Peyer's patch (tissue), 4 donors: ENCODE results near the gene METTL1. TPM values are rescaled to one million over a fixed set of nuclear protein-coding genes. Genes with fewer than 3 reads are reported as not detected.
A peak's percentile ranks its signal among the peaks of the same experiment; 100 is the strongest.

Source experiments
- DNase-seq, 3 donors: peaks; one replicate each; pipeline ENCODE4 v3.0.0-alpha.2; 2017 to 2019
- H3K27ac ChIP-seq, 4 donors: fragments of 200-600 bp; sonication (generic); one replicate each; pipeline ENCODE4 v1.5.1; 2016 to 2019
- H3K27me3 ChIP-seq, 2 donors: fragments of 200-600 bp; sonication (generic); one replicate each; pipeline ENCODE4 v1.5.1; 2019
- H3K36me3 ChIP-seq, 3 donors: fragments of 200-600 bp; sonication (generic); one replicate each; pipeline ENCODE4 v1.5.1; 2016 to 2019
- H3K4me1 ChIP-seq, 4 donors: fragments of 200-600 bp; sonication (generic); one replicate each; pipeline ENCODE4 v1.5.1; 2016 to 2019
- H3K4me3 ChIP-seq, 4 donors: fragments of 200-600 bp; sonication (generic); 1 replicate in 3 of 4; 2 replicates in 1 of 4; pipeline ENCODE4 v1.5.1; 2016 to 2019; ENCODE audit warnings: mild to moderate bottlenecking in 1 of 4
- H3K9me3 ChIP-seq, 4 donors: fragments of 200-600 bp; sonication (generic); one replicate each; pipeline ENCODE4 v1.5.1; 2016 to 2019; ENCODE audit warnings: mild to moderate bottlenecking in 1 of 4
- POLR2A ChIP-seq, 2 donors: fragments of 450-650 bp; IDR thresholded peaks; one replicate each; pipeline ENCODE4 v1.5.1; 2017; ENCODE audit warnings: antibody characterized with exemption in 2 of 2, mild to moderate bottlenecking in 2 of 2, moderate library complexity in 2 of 2
- total RNA-seq, 4 donors: library from RNA; depleted of rRNA; stranded (reverse); fragments of >200 nt; gene quantifications; one replicate each; pipeline ENCODE4 v1.1.0, GENCODE V29; 2016
- TF ChIP-seq, protein P1 (sequence below), 6 experiments: fragments of 450-650 bp in 4 of 6; fragments of 200-600 bp in 2 of 6; sonication (generic) in 1 of 6; IDR thresholded peaks; one replicate each; pipeline ENCODE4 v1.5.1; 2017 to 2019; ENCODE audit warnings: antibody characterized with exemption in 6 of 6, mild to moderate bottlenecking in 3 of 6, moderate library complexity in 1 of 6

METTL1 gene
- total RNA-seq, 4 donors from 2014 or later = 1.2 to 26.4 (median 8.0) TPM

DNA sequence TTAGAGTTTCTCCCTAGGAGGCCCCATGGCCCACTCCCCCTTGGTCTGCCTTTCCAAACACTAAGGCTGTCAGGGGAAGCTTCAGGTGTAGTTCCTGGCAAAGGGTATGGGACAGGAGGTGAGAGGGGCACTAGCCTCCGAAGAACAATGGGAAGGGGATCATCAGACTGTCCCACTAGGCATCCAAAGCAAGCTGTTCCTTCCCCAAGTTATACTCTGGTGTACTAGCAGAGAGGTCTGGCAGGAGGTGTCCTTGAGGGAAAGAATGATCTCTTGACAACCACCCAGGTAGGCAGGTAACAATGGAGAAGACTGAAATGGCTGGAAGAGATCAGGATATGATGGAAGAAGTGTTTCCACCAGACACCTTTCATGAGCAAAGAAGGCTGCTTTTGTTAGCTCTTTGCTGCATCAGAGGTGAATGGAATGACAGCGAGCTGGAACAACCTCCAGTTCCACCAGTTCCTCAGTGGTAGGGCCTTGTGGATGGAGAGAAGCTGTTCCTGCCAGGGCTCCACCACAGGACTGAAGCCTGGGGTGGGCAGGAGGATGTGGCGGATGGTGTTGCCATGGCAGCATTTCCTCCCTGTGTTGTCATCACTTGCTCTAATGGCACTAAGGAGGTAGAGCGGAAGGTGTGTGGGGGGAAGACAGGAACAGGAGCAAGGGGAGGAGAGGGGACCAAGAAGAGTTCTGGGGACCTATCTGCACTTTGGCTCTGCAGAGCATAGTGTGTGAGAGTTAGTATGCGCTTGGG, 31.1 kb downstream of the METTL1 start:
- peaks cover 0 to 37% of the 10 kb centered on the region in 2 donors for H3K27me3 ChIP-seq

DNA sequence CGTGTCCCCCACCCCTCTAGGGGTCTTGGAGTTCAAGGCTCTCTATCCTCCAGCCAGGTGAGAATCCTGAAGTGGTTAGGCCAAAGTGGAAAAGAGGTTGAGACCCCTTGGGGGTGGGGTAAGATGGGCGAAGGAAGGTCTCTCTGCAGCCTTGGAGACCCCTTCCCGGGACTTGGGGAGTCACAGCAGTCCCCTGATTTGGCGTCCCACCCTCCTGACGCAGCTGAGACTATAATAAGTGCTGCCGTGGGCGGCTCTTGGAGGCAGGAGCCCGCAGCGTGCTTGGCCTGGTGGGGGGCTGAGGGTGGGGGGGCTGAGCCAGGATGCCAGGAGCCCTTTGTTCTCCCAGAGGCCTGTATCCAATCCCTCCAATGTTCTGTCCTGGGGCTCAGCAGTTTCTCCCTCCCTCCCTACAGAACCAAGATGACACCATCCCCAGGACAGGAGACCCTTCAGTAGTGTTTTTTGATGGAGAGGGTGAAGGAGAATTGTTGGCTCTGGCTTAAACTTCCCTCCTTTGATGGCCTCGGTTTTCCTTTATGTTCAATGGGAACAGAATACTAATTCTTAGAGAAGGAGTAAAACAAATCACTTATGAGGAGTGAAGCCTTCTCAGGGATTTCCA, 31.9 kb downstream of the METTL1 start:
- peaks cover 0 to 44% of the 10 kb centered on the region in 2 donors for H3K27me3 ChIP-seq
- no peaks in the 10 kb centered on the region for H3K9me3 ChIP-seq
- no peak overlapping the region for H3K4me3 ChIP-seq
- no peak for TF ChIP-seq POLR2A (IDR thresholded peaks at IDR 0.05)
- TF ChIP-seq, protein P1, sequence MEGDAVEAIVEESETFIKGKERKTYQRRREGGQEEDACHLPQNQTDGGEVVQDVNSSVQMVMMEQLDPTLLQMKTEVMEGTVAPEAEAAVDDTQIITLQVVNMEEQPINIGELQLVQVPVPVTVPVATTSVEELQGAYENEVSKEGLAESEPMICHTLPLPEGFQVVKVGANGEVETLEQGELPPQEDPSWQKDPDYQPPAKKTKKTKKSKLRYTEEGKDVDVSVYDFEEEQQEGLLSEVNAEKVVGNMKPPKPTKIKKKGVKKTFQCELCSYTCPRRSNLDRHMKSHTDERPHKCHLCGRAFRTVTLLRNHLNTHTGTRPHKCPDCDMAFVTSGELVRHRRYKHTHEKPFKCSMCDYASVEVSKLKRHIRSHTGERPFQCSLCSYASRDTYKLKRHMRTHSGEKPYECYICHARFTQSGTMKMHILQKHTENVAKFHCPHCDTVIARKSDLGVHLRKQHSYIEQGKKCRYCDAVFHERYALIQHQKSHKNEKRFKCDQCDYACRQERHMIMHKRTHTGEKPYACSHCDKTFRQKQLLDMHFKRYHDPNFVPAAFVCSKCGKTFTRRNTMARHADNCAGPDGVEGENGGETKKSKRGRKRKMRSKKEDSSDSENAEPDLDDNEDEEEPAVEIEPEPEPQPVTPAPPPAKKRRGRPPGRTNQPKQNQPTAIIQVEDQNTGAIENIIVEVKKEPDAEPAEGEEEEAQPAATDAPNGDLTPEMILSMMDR (IDR thresholded peaks at IDR 0.05) = no peak
- H3K4me1 ChIP-seq = peaks cover 0 to 32% (median 20%) of the 10 kb centered on the region in 4 donors
- H3K36me3 ChIP-seq = no peaks in the 10 kb centered on the region
- no peak overlapping the region for H3K27ac ChIP-seq
- no peak for DNase-seq

More for the DNA sequence above, 31.1 kb downstream of the METTL1 start:
- H3K4me3 ChIP-seq = peak overlapping the region; percentile 33 to 45 (median 38)
- no peaks in the 10 kb centered on the region for H3K36me3 ChIP-seq
- DNase-seq = peak in 2 of 3 donors; percentile 88 to 91
- peak overlapping the region in 2 of 4 donors; percentile 78 to 80 for H3K27ac ChIP-seq
- peaks cover 0 to 34% (median 20%) of the 10 kb centered on the region in 4 donors for H3K4me1 ChIP-seq
- H3K9me3 ChIP-seq = no peaks in the 10 kb centered on the region
- TF ChIP-seq POLR2A (IDR thresholded peaks at IDR 0.05) = no peak

DNA sequence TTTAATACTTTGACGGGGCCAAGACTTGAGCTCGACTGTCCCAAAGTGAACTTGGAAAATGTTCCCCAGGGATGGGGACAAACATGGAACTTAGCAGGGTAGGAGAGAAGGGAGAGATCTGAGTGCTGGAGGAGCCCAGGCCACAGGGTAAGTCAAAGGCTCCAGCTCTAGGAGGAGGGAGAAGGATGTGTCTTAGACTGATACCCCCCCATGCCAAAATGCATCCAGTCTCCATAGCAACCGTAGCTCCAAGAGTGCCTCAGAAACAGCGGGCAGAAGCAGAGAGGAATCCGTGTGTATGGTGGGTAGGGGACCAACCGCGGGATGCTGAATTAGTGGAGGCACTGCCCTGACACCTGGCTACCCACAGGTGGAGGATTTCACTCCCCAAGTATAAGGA, 32.5 kb downstream of the METTL1 start:
- no peaks in the 10 kb centered on the region for H3K9me3 ChIP-seq
- DNase-seq = no peak
- TF ChIP-seq, protein P1 (IDR thresholded peaks at IDR 0.05) = no peak
- no peak for TF ChIP-seq POLR2A (IDR thresholded peaks at IDR 0.05)
- no peak overlapping the region for H3K4me3 ChIP-seq
- no peak overlapping the region for H3K27ac ChIP-seq
- peaks cover 0 to 50% of the 10 kb centered on the region in 2 donors for H3K27me3 ChIP-seq
- H3K36me3 ChIP-seq = no peaks in the 10 kb centered on the region
- peaks cover 0 to 32% (median 20%) of the 10 kb centered on the region in 4 donors for H3K4me1 ChIP-seq

DNA sequence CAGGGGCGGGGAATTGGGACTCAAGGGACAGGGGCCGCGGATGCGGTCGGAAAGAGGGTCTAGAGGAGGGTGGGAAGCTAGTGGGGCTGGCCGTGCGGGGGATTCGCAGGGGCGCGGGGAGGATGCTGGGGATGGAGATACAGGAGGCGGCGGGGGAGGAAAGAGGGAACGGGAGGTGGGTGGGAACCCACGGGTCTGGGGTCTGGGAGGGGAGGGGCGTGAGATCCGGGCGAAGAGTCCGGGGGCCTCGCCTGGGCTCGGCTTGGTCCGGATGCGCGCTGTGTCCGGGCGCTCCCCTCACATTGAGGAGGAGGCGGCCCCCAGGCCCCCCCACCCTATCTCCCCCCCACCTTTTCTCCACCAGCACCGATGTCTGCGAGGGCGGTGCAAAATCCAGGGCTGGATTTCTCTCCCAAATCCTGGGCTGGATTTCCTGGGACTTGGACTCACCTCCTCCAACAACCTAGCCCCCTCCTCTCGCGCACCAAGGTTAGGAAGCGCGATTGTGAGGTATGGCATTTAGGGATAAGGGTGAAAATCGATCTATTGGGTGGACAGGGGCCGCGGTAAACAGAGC, 33.2 kb downstream of the METTL1 start, which contains the start of gene AGAP2:
TSS of gene AGAP2 (minus strand) at position 82 of the 577 bp plus-strand sequence. CDS start 496 bp downstream, outside the sequence.
- Histone ChIP-seq H3K27me3 (peaks cover 0 to 50% of the 10 kb centered on the region in 2 donors), H3K36me3 (no peaks in the 10 kb centered on the region), H3K27ac (no peak within 1 kb of the TSS), H3K4me3 (peak within 1 kb of the TSS in 3 of 4 donors; percentile 12 to 36 (median 34)), H3K9me3 (no peaks in the 10 kb centered on the region), H3K4me1 (peaks cover 0 to 32% (median 20%) of the 10 kb centered on the region in 4 donors)
- TF ChIP-seq POLR2A (IDR thresholded peaks at IDR 0.05) = no peak
- TF ChIP-seq, protein P1 (IDR thresholded peaks at IDR 0.05) = no peak
- no peak for DNase-seq

DNA sequence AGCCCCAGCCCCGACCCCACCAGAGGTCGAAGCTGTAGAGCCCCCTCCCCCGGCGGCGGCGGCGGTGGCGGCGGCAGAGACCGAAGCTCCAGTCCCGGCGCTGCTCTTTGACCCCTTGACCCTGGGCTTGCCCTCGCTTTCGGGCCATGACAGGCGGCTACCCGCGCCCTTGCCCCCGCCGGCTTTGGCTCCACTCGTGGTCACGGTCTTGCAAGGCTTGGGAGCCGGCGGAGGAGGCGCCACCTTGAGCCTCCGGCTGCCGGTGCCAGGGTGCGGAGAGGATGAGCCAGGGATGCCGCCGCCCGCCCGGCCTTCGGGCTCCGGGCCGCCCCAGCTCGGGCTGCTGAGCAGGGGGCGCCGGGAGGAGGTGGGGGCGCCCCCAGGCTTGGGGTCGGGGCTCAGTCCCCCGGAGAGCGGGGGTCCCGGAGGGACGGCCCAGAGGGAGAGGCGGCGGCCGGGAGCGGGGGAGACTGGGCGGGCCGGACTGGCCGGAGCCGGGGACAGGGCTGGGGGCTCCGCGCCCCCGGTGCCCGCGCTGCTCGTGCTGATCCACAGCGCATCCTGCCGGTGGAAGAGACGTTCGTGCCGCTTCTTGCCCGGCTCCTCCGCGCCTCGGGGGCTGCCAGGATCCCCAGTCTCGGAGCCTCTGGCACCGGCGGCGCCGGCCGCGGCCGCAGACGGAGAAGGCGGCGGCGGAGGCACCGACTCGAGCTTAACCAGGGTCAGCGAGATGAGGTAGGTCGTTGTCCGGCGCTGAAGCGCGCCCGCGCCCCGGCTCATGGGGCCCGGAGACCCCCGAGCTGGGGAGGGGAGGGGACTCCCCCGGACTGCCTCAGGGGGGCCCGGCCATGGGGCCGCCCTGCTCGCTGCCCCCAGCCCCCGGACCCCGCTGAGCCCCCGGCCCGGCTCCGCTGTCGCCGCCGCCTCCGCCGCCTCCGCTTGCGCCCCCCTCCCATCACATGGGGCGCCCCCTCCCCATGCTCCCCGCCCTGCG, 34.1 kb downstream of the METTL1 start:
- Histone ChIP-seq H3K27ac (no peak overlapping the region), H3K4me1 (peaks cover 0 to 32% (median 20%) of the 10 kb centered on the region in 4 donors), H3K9me3 (no peaks in the 10 kb centered on the region), H3K4me3 (peak overlapping the region in 3 of 4 donors; percentile 12 to 36 (median 34)), H3K36me3 (peaks cover 0 to 6% (median 0%) of the 10 kb centered on the region in 3 donors), H3K27me3 (peaks cover 0 to 50% of the 10 kb centered on the region in 2 donors)
- peak in 1 of 3 donors; percentile 46 for DNase-seq
- TF ChIP-seq POLR2A (IDR thresholded peaks at IDR 0.05) = no peak
- TF ChIP-seq, protein P1 (IDR thresholded peaks at IDR 0.05) = no peak
